H1 (cell line): Measurements from ENCODE around the gene ZNF687. TPM values are rescaled to one million over a fixed set of nuclear protein-coding genes. Genes with fewer than 3 reads are reported as not detected.

Source experiments
- BCL11A ChIP-seq, 2 experiments: IDR thresholded peaks; one replicate each; pipeline ENCODE4 v1.6.1; 2011; ENCODE audit warnings: low read depth in 2 of 2, low read length in 2 of 2, mild to moderate bottlenecking in 2 of 2
- CREB1 ChIP-seq: IDR thresholded peaks from 2 replicates; pipeline ENCODE4 v1.6.1; 2012; ENCODE audit warnings: inconsistent platforms
- GTF2F1 ChIP-seq: IDR thresholded peaks from 2 replicates; pipeline ENCODE4 v1.6.1; 2012; ENCODE audit warnings: low read depth, low read length, improper control_type of control experiment, borderline replicate concordance
- SIX5 ChIP-seq: IDR thresholded peaks from 2 replicates; pipeline ENCODE4 v1.6.1; 2011; ENCODE audit warnings: mild to moderate bottlenecking, low read depth, low read length
- polyA plus RNA-seq, 7 experiments: library from polyadenylated mRNA; depleted of rRNA in 3 of 7; stranded (reverse) in 5 of 7; unstranded in 2 of 7; fragments of >200 nt in 5 of 7; fragments of 200-250 nt in 2 of 7; gene quantifications; 1 replicate in 5 of 7; 2 replicates in 1 of 7; 4 replicates in 1 of 7; pipeline versions ENCODE4 v1.2.1 to v1.2.3, GENCODE V29; 2011 to 2013; ENCODE audit warnings: missing spikeins in 2 of 7, mixed read lengths in 2 of 7
- total RNA-seq: library from RNA; stranded (reverse); fragmentation: NEBNext Ultra II Directional; extraction: Animal tissue kit (Norgen Biotek cat#: 25700); gene quantifications from 2 replicates; pipeline ENCODE4 v1.2.1, GENCODE V29; 2021

Gene ZNF687
- total and polyA plus RNA-seq, 2 of the 8 experiments (the other 6 are each of a cell fraction or from before 2014, with no cell fraction given) = 45.9 to 69.9 TPM

- TF ChIP-seq SIX5 (no peak), BCL11A (IDR thresholded peaks at IDR 0.05; ENCODE audit: low read depth in 2 of 2, low read length in 2 of 2) (no peak), CREB1 (no peak), GTF2F1 (no peak)
These were observed 52.7 kb downstream of the ZNF687 start (continued) for GRCh38 chr1:151334822-151335221.
